ENCODE results near the gene FN3KRP. TPM values are rescaled to one million over a fixed set of nuclear protein-coding genes. Genes with fewer than 3 reads are reported as not detected.

Gene FN3KRP
- total and polyA plus RNA-seq, 2 of the 13 experiments (the other 11 are each of a cell fraction or from before 2014, with no cell fraction given), result 22.4 to 28.2 TPM

- TF ChIP-seq, protein P1, sequence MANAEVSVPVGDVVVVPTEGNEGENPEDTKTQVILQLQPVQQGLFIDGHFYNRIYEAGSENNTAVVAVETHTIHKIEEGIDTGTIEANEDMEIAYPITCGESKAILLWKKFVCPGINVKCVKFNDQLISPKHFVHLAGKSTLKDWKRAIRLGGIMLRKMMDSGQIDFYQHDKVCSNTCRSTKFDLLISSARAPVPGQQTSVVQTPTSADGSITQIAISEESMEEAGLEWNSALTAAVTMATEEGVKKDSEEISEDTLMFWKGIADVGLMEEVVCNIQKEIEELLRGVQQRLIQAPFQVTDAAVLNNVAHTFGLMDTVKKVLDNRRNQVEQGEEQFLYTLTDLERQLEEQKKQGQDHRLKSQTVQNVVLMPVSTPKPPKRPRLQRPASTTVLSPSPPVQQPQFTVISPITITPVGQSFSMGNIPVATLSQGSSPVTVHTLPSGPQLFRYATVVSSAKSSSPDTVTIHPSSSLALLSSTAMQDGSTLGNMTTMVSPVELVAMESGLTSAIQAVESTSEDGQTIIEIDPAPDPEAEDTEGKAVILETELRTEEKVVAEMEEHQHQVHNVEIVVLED (CRISPR knock-in tag; IDR thresholded peaks at IDR 0.05; ENCODE audit: borderline replicate concordance), result peak; percentile 85
- TF ChIP-seq ZNF644 (CRISPR knock-in tag; IDR thresholded peaks at IDR 0.05; ENCODE audit: low read depth) (peak; percentile 96), ZNF747 (CRISPR knock-in tag; IDR thresholded peaks at IDR 0.05; ENCODE audit: borderline replicate concordance) (peak; percentile 100), NR2F2 (IDR thresholded peaks at IDR 0.05; ENCODE audit: borderline replicate concordance, low read depth) (peak; percentile 74; the same call in 1 of the 2 replicates), RXRA (CRISPR knock-in tag; IDR thresholded peaks at IDR 0.05) (peak; percentile 99), NR0B2 (CRISPR knock-in tag; IDR thresholded peaks at IDR 0.05) (peak; percentile 100), POLR2G (IDR thresholded peaks at IDR 0.05; ENCODE audit: low read depth, low read length) (peak; percentile 68), RBM22 (optimal IDR thresholded peaks at IDR 0.05; ENCODE audit: low read length) (no peak), CCDC6 (CRISPR knock-in tag; IDR thresholded peaks at IDR 0.05) (peak; percentile 100), ERF (CRISPR knock-in tag; IDR thresholded peaks at IDR 0.05) (peak; percentile 100), CHD2 (IDR thresholded peaks at IDR 0.05; ENCODE audit: low read depth, low read length) (no peak), STAT5B (CRISPR knock-in tag; IDR thresholded peaks at IDR 0.05) (peak; percentile 88; the same call in 1 of the 2 replicates)
- TF ChIP-seq, protein P2, sequence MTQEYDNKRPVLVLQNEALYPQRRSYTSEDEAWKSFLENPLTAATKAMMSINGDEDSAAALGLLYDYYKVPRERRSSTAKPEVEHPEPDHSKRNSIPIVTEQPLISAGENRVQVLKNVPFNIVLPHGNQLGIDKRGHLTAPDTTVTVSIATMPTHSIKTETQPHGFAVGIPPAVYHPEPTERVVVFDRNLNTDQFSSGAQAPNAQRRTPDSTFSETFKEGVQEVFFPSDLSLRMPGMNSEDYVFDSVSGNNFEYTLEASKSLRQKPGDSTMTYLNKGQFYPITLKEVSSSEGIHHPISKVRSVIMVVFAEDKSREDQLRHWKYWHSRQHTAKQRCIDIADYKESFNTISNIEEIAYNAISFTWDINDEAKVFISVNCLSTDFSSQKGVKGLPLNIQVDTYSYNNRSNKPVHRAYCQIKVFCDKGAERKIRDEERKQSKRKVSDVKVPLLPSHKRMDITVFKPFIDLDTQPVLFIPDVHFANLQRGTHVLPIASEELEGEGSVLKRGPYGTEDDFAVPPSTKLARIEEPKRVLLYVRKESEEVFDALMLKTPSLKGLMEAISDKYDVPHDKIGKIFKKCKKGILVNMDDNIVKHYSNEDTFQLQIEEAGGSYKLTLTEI (CRISPR knock-in tag; conservative IDR thresholded peaks at IDR 0.05), result no peak
- TF ChIP-seq, protein P3, sequence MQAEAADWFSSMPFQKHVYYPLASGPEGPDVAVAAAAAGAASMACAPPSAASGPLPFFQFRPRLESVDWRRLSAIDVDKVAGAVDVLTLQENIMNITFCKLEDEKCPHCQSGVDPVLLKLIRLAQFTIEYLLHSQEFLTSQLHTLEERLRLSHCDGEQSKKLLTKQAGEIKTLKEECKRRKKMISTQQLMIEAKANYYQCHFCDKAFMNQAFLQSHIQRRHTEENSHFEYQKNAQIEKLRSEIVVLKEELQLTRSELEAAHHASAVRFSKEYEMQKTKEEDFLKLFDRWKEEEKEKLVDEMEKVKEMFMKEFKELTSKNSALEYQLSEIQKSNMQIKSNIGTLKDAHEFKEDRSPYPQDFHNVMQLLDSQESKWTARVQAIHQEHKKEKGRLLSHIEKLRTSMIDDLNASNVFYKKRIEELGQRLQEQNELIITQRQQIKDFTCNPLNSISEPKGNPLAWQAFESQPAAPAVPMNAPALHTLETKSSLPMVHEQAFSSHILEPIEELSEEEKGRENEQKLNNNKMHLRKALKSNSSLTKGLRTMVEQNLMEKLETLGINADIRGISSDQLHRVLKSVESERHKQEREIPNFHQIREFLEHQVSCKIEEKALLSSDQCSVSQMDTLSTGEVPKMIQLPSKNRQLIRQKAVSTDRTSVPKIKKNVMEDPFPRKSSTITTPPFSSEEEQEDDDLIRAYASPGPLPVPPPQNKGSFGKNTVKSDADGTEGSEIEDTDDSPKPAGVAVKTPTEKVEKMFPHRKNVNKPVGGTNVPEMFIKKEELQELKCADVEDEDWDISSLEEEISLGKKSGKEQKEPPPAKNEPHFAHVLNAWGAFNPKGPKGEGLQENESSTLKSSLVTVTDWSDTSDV (CRISPR knock-in tag; IDR thresholded peaks at IDR 0.05), result peak; percentile 89
- TF ChIP-seq, protein P4, sequence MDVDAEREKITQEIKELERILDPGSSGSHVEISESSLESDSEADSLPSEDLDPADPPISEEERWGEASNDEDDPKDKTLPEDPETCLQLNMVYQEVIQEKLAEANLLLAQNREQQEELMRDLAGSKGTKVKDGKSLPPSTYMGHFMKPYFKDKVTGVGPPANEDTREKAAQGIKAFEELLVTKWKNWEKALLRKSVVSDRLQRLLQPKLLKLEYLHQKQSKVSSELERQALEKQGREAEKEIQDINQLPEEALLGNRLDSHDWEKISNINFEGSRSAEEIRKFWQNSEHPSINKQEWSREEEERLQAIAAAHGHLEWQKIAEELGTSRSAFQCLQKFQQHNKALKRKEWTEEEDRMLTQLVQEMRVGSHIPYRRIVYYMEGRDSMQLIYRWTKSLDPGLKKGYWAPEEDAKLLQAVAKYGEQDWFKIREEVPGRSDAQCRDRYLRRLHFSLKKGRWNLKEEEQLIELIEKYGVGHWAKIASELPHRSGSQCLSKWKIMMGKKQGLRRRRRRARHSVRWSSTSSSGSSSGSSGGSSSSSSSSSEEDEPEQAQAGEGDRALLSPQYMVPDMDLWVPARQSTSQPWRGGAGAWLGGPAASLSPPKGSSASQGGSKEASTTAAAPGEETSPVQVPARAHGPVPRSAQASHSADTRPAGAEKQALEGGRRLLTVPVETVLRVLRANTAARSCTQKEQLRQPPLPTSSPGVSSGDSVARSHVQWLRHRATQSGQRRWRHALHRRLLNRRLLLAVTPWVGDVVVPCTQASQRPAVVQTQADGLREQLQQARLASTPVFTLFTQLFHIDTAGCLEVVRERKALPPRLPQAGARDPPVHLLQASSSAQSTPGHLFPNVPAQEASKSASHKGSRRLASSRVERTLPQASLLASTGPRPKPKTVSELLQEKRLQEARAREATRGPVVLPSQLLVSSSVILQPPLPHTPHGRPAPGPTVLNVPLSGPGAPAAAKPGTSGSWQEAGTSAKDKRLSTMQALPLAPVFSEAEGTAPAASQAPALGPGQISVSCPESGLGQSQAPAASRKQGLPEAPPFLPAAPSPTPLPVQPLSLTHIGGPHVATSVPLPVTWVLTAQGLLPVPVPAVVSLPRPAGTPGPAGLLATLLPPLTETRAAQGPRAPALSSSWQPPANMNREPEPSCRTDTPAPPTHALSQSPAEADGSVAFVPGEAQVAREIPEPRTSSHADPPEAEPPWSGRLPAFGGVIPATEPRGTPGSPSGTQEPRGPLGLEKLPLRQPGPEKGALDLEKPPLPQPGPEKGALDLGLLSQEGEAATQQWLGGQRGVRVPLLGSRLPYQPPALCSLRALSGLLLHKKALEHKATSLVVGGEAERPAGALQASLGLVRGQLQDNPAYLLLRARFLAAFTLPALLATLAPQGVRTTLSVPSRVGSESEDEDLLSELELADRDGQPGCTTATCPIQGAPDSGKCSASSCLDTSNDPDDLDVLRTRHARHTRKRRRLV (CRISPR knock-in tag; IDR thresholded peaks at IDR 0.05), result peak; percentile 97
Measured at GRCh38 chr17:82737967-82738877, 21.7 kb downstream of the FN3KRP start (continued).
